NCI-H82 treated with DMSO at 0.1 percent for 48 hours (cell line): ENCODE results near the gene CABP4.
"Not testable (repeated sequence)": the region's sequence is repeated elsewhere in the genome, so short reads cannot be mapped to it uniquely, and the experiment has no call there.

Experiments
- DNase-seq: peaks from one replicate; lab custom pipeline; 2025; ENCODE audit not compliant: unreplicated experiment; lab: John Stamatoyannopoulos, UW

CABP4 gene

GRCh38 chr11:67452141-67452952 lies 2.8 kb upstream of the CABP4 start, which contains the start of gene GPR152:
GPR152 (minus strand) TSS chr11:67452729; CDS start chr11:67452724, 5 bp downstream.
- no peak for DNase-seq

- DNase-seq, result no peak
These were observed 1.1 kb upstream of the CABP4 start for GRCh38 chr11:67453816-67454732.

GRCh38 chr11:67456068-67456705 lies 1.0 kb downstream of the CABP4 start:
- no peak for DNase-seq

- no peak for DNase-seq
These were observed 2.3 kb downstream of the CABP4 start for GRCh38 chr11:67457453-67457852.

- no peak for DNase-seq
These were observed 3.1 kb downstream of the CABP4 start for GRCh38 chr11:67458266-67458665.

GRCh38 chr11:67463186-67463585 lies 8.0 kb downstream of the CABP4 start:
- no peak for DNase-seq

GRCh38 chr11:67463680-67464410 lies 8.7 kb downstream of the CABP4 start:
- no peak for DNase-seq

GRCh38 chr11:67464411-67465188 lies 9.4 kb downstream of the CABP4 start:
- no peak for DNase-seq

GRCh38 chr11:67465189-67465510 lies 10.0 kb downstream of the CABP4 start:
- no peak for DNase-seq

- DNase-seq, result not testable (repeated sequence)
These were observed 10.4 kb downstream of the CABP4 start for GRCh38 chr11:67465530-67465929.

GRCh38 chr11:67466367-67466766 lies 11.2 kb downstream of the CABP4 start:
- DNase-seq, result no peak

GRCh38 chr11:67466962-67467771 lies 12.0 kb downstream of the CABP4 start:
- DNase-seq, result no peak

- no peak for DNase-seq
These were observed 12.9 kb downstream of the CABP4 start for GRCh38 chr11:67468056-67468455.

GRCh38 chr11:67468456-67468758 lies 13.3 kb downstream of the CABP4 start:
- DNase-seq, result no peak

- peak; percentile 31 for DNase-seq
These were observed 13.8 kb downstream of the CABP4 start, which contains the start of gene TMEM134 for GRCh38 chr11:67468759-67469507. TMEM134 (minus strand) TSS chr11:67469251; CDS start chr11:67469192, 59 bp downstream.

- no peak for DNase-seq
These were observed 14.3 kb downstream of the CABP4 start for GRCh38 chr11:67469508-67469811.

- DNase-seq, result no peak
These were observed 15.3 kb downstream of the CABP4 start for GRCh38 chr11:67470337-67471002.

GRCh38 chr11:67472882-67473281 lies 17.7 kb downstream of the CABP4 start:
- no peak for DNase-seq
